ENCODE data around the gene CLVS2. TPM values are rescaled to one million over a fixed set of nuclear protein-coding genes. Genes with fewer than 3 reads are reported as not detected.
A peak's percentile ranks its signal among the peaks of the same experiment; 100 is the strongest.

Gene CLVS2
- total RNA-seq, 1 donor from 2014 or later = not detected

DNA sequence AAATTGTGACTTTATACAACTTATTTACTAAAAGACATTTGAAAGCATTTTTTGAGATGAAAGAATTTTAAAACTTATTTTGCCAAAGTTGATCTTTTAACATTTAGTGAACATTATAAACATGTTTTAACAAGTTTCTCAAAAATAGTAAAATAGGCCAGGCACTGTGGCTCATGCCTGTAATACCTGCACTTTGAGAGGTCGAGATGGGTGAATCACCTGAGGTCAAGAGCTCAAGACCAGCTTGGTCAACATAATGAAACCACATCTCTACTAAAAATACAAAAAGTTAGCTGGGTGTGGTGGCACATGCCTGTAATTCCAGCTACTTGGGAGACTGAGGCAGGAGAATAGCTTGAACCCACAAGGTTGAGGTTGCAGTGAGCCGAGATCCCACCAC lies 78.6 kb downstream of the CLVS2 start:
- TF ChIP-seq, protein P1, sequence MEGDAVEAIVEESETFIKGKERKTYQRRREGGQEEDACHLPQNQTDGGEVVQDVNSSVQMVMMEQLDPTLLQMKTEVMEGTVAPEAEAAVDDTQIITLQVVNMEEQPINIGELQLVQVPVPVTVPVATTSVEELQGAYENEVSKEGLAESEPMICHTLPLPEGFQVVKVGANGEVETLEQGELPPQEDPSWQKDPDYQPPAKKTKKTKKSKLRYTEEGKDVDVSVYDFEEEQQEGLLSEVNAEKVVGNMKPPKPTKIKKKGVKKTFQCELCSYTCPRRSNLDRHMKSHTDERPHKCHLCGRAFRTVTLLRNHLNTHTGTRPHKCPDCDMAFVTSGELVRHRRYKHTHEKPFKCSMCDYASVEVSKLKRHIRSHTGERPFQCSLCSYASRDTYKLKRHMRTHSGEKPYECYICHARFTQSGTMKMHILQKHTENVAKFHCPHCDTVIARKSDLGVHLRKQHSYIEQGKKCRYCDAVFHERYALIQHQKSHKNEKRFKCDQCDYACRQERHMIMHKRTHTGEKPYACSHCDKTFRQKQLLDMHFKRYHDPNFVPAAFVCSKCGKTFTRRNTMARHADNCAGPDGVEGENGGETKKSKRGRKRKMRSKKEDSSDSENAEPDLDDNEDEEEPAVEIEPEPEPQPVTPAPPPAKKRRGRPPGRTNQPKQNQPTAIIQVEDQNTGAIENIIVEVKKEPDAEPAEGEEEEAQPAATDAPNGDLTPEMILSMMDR (conservative IDR thresholded peaks at IDR 0.05; ENCODE audit: low read depth, low read length) = no peak
- H3K4me3 ChIP-seq (ENCODE audit: low read depth, low read length) = no peak overlapping the region
- no peak for DNase-seq (ENCODE audit: low read depth)

DNA sequence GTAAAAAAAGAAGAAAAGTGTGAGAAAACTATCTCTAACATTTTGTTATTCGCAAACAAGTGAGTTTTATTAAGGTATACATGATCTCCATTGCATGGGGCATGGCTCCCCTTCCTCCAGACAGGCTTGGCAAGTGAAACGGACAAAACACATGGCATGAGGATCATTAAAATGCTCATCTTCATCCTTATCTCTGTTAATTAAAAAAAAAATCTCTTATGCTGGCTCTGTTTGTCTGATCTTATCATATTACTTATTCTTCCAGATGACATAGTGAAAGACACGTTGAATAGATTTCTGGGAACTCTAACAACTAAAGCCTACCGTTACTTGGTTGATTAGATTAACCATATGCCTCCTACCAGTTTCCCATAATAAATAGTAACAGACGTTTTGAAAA lies 89.4 kb downstream of the CLVS2 start:
- DNase-seq (ENCODE audit: low read depth) = no peak
- TF ChIP-seq, protein P1 (conservative IDR thresholded peaks at IDR 0.05; ENCODE audit: low read depth, low read length) = no peak
- no peak overlapping the region for H3K4me3 ChIP-seq (ENCODE audit: low read depth, low read length)

DNA sequence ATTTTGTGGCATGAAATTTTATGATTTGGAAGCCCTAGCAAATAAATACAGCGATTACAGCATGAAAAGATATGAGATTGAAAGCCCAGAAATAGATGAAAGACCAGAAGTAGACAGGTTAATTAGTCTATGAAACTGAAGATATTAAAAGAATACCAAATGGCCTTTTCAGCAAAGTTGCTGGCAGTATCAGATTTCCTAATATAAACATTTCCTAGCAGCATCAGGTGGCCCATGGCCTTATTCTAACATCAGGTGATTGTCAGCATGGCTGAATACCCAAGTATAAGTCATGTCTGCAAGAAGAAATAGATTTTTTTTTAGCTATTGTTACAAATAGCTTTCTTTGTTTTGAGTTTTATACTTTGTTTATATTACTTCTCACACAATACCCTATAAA lies 93.2 kb downstream of the CLVS2 start:
- TF ChIP-seq, protein P1 (conservative IDR thresholded peaks at IDR 0.05; ENCODE audit: low read depth, low read length) = no peak
- no peak for DNase-seq (ENCODE audit: low read depth)
- H3K4me3 ChIP-seq (ENCODE audit: low read depth, low read length) = no peak overlapping the region

DNA sequence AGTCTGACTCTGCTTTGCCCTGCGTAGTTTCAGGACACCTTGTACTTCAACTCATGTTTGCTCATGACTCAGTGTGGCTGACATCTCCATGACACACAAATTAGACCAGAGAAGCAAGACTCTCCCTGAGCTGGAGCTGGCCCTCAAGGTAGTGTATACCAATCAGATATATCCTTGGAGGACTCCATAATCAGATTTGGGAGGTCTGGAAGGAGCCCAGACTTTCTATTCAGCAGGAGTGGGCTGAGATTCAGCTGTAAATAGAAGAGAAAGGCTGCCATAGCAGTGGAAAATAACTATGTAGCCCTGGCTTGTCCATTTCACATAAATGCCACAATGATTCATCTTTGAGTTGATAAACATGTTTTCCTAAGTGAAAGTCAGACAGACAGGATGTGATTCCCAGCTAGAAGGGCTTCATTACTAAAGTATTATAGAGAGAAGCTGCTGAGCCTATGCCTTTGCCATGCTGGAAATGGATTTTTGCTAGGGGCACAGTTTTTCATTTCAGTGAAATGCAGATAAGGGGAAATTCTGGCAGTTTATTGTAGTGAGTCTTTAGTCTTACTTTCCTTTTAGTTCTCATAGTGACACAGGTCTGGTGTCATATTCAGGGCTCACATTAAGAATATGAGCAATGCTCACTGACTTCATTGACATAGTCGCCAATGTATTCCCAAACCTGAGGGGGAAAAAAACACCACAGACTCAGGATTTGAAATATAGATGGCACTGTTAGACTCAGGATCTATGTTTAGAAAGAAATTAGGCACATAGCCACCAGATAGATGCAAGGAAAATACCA lies 95.3 kb downstream of the CLVS2 start:
- TF ChIP-seq, protein P1 (conservative IDR thresholded peaks at IDR 0.05; ENCODE audit: low read depth, low read length) = no peak
- H3K4me3 ChIP-seq (ENCODE audit: low read depth, low read length) = no peak overlapping the region
- DNase-seq (ENCODE audit: low read depth) = peak; percentile 43

DNA sequence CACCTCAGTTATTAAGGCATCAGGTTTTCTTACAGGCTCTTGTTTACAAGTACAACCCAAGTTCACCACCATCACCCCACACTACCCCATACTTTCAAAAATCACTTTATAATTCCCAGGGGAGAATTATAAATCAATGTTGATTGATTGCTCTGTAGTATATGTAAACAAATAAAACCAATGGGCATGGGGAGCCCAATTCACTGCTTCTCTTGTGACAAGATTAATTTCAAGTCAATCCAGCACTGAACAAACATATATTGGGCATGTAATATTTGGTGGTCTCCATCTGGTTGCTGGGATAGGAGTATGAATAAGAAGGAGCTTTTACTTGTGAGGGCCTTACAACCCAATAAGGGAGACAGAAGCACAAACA lies 95.8 kb downstream of the CLVS2 start:
- TF ChIP-seq, protein P1 (conservative IDR thresholded peaks at IDR 0.05; ENCODE audit: low read depth, low read length) = no peak
- DNase-seq (ENCODE audit: low read depth) = no peak
- no peak overlapping the region for H3K4me3 ChIP-seq (ENCODE audit: low read depth, low read length)

DNA sequence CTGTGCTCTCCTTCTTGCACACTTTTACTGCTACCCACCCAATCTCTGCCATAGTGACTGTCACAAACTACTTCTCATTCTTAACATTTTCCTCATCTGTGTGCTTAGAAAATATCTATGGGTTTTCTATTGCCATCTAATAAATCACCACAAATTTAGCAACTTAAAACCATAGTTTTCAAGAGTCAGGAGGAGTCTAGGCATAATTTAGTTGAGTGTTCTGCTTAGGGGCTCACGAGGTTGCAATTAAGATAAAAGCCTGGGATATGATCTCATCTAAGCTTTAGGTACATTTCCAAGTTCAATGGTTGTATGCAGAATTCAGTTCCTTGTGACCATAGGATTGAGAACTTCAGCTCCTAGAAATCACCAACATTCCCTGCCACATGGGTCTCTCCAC lies 98.8 kb downstream of the CLVS2 start:
- no peak for DNase-seq (ENCODE audit: low read depth)
- TF ChIP-seq, protein P1 (conservative IDR thresholded peaks at IDR 0.05; ENCODE audit: low read depth, low read length) = no peak

DNA sequence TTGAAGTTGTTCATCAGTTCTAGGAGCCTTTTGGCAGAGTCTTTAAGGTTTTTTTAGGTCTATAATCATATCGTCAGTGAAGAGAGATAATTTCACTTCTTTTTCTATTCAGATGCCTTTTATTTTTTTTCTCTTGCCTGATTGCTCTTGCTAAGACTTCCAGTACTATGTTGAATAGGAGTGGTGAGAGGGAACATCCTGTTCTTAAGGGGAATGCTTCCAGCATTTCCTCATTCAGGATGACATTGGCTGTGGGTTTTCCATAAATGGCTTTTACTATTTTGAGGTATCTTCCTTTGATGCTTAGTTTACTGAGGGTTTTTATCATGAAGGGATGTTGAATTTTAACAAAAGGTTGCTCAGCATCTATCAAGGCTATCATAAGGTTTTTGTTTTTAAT lies 109.5 kb downstream of the CLVS2 start:
- no peak overlapping the region for H3K4me3 ChIP-seq (ENCODE audit: low read depth, low read length)
- TF ChIP-seq, protein P1 (conservative IDR thresholded peaks at IDR 0.05; ENCODE audit: low read depth, low read length) = no peak
- no peak for DNase-seq (ENCODE audit: low read depth)

More for the DNA sequence above, 98.8 kb downstream of the CLVS2 start:
- no peak overlapping the region for H3K4me3 ChIP-seq (ENCODE audit: low read depth, low read length)
